IMR-90 (cell line): ENCODE measurements around the gene COL9A3.

Source experiments
- CHD1 ChIP-seq: IDR thresholded peaks from 2 replicates; pipeline ENCODE4 v1.6.1; 2012; ENCODE audit warnings: low read depth, low read length, improper control_type of control experiment
- CTCF ChIP-seq: conservative IDR thresholded peaks from 2 replicates; pipeline ENCODE4 v1.5.1; 2012; ENCODE audit warnings: mild to moderate bottlenecking, low read depth, low read length, improper control_type of control experiment
- ELK1 ChIP-seq: fragments of 150-350 bp; IDR thresholded peaks from 2 replicates; pipeline ENCODE4 v1.6.1; 2016; ENCODE audit warnings: low read depth, mild to moderate bottlenecking, low read length, moderate library complexity, borderline replicate concordance
- FOS ChIP-seq: fragments of 150-350 bp; IDR thresholded peaks from 2 replicates; pipeline ENCODE4 v1.6.1; 2016; ENCODE audit warnings: low read depth, low read length
- MAFK ChIP-seq: IDR thresholded peaks from 2 replicates; pipeline ENCODE4 v1.6.1; 2012; ENCODE audit warnings: low read depth, low read length, improper control_type of control experiment
- MAZ ChIP-seq: IDR thresholded peaks from 2 replicates; pipeline ENCODE4 v1.6.1; 2012; ENCODE audit warnings: low read depth, mild to moderate bottlenecking, low read length, improper control_type of control experiment, moderate library complexity, borderline replicate concordance
- MXI1 ChIP-seq: IDR thresholded peaks from 2 replicates; pipeline ENCODE4 v1.6.1; 2012; ENCODE audit warnings: low read depth, mild to moderate bottlenecking, low read length, moderate library complexity, borderline replicate concordance
- POLR2A ChIP-seq: IDR thresholded peaks from 2 replicates; pipeline ENCODE4 v1.6.1; 2012; ENCODE audit warnings: mild to moderate bottlenecking, low read depth, low read length
- RAD21 ChIP-seq: IDR thresholded peaks from 2 replicates; pipeline ENCODE4 v1.6.1; 2012; ENCODE audit warnings: low read length, improper control_type of control experiment
- RCOR1 ChIP-seq: IDR thresholded peaks from 2 replicates; pipeline ENCODE4 v1.6.1; 2012; ENCODE audit warnings: mild to moderate bottlenecking, low read length, improper control_type of control experiment; ENCODE audit not compliant: insufficient replicate concordance
- RFX5 ChIP-seq: IDR thresholded peaks from 2 replicates; pipeline ENCODE4 v1.8.0; 2012; ENCODE audit warnings: low read depth, mild to moderate bottlenecking, low read length, moderate library complexity
- USF2 ChIP-seq: fragments of 150-350 bp; IDR thresholded peaks from 2 replicates; pipeline ENCODE4 v1.6.1; 2017; ENCODE audit warnings: mild to moderate bottlenecking, antibody characterized with exemption, low read length, low read depth

- TF ChIP-seq POLR2A (no peak), CTCF (no peak), RFX5 (no peak), FOS (no peak), ELK1 (no peak), MAZ (no peak), MXI1 (no peak), RCOR1 (no peak), RAD21 (no peak), MAFK (no peak), CHD1 (no peak), USF2 (no peak)
These were observed 13.4 kb downstream of the COL9A3 start for GRCh38 chr20:62830251-62830650.
